HG02981 (cell line): Measurements from ENCODE around the gene SKAP2.

Source experiments
- ATAC-seq: cut with Tn5 transposase; IDR thresholded peaks from one replicate; pipeline ENCODE4 v1.9.1; 2021; ENCODE audit warnings: mild to moderate bottlenecking, moderate library complexity; ENCODE audit not compliant: unreplicated experiment

Gene SKAP2, protein sequence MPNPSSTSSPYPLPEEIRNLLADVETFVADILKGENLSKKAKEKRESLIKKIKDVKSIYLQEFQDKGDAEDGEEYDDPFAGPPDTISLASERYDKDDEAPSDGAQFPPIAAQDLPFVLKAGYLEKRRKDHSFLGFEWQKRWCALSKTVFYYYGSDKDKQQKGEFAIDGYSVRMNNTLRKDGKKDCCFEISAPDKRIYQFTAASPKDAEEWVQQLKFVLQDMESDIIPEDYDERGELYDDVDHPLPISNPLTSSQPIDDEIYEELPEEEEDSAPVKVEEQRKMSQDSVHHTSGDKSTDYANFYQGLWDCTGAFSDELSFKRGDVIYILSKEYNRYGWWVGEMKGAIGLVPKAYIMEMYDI

DNA sequence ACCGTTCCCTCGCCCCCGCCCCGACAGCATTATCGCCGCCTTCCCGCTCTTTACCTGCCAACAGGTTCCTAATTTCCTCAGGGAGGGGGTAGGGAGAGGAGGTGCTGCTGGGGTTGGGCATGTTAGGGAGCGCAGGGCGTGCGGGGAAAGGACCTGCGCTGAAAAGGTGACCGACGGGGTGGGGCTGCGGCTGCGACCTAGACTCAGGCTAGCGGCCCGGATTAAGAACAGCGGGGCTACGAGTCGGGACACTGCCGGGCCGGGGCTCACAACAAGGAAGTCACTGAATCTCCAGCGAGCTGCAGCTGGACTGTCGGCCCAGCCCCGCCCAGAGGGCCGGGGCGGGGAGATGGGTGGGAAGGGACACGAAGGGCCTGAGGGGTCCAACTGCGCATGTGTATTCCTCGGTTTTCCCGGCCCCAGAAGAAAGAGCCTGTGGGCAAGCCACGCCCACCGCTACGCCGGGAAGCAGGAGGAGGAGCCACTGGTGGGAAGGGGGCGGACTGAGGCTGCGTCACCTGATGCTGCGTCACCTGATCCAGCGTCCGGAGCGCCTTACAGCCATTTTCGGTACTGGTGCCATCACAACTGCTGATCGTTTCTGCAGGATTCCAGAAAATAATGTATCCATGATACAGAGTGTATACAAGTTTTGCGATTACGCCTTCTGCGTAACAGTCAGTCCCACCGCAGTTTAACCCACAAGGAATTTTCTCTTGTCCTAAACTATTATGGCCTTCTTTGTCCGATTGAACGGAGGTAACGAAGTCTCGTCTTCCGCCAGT is at the start of gene SKAP2:
Gene SKAP2 (minus strand): TSS at position 282 of the 785 bp plus-strand sequence. CDS start 161 bp downstream, at position 121.
- ATAC-seq: peak; percentile 90

DNA sequence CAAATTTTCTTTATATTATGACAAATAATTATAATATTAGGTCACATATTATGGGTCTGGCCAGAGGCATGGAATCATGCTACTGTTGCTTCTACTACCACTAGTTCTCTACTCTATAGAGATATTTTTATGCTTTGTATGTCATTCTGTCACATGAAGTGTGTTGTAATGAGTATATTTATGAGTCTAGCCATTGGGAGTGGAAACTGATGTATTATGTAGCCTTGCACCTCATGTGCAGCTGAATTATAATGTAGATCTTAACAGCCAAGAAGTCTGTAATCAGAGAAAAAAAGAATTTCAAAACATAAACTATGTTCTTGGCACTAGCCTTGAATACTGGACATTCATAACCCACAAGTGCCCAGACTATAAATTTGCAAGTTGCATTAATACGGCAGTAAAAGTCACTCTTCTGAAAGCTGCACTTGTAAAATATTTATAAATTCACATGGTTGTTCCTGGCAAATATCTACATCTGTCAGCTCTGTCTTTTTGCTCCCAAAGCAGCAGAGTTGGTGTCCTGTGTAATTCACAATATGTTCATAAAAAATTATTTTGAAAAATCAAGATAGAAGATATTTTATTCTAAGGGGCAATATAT is 48.6 kb upstream of the SKAP2 start:
- no peak for ATAC-seq

DNA sequence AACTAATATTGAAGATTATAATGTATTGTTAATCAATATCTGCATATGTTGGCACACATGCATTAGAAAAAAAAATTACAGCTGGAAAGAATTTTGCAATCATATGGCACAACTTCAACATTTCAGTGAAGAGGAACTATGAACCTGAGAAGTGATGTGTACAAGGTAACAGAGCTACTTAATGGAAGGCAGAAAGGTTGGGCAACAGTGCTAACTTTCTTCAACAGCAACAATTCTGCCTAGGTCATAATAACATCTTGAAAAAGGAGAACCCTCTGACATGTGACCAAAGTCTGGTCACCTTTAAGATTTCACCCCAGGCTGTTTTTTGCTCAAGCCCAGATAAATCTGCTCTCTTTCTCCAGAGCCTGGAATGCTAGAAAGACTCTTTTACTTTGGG is 47.9 kb upstream of the SKAP2 start:
- no peak for ATAC-seq

DNA sequence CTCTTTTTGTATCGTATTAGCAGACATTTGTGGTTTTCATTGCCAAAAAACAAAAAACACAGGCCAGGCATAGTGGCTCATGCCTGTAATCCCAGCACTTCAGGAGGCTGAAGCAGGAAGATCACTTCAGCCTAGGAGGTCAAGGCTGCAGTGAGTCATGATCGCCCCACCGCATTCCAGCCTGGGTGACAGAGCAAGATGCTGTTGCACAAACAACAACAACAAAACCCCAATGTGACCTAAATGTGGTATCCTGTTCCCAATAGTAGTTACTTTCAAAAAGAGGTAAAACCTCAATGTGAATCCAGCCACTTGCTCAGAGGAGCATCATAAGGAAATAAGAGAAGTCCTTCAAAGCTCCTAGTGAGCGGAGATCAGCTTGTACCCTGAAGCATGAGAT is 45.8 kb upstream of the SKAP2 start:
- no peak for ATAC-seq

DNA sequence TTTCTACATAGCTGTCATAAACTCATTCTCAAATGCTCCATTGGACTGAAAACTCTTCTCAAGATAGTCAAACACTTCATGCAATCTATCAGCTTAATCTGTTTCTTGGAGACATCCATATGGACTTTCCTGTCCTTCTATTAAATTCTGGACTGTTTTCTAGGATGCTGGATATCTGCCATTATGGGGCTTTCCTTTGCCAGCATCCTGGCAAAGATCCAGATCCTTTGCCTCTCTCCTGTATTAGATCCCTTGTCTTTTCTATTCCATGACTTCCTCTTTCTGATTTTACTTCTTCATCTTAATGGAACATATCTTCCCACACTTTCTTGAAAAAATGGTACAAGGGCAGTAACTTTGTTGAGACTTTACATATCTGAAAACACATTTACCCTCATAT is 35.9 kb upstream of the SKAP2 start:
- no peak for ATAC-seq

DNA sequence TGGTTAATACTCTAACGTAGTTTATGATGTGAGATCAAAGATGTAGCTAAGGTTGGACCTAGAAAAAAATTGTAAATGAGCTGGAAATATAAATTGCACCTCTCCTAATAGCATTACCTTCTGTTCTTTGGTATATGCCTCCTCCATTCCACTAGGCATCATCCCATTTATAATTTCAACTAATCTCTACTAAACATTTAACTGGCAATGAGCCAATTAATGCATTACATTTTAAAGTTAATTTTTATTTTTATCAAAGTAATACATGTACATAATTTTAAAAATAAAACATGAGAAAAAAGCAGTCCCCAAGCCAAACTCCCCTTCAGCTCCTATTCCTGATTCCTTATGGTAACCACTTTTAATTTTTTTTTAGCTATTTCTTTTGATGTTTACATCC is 35.1 kb upstream of the SKAP2 start:
- ATAC-seq: no peak

DNA sequence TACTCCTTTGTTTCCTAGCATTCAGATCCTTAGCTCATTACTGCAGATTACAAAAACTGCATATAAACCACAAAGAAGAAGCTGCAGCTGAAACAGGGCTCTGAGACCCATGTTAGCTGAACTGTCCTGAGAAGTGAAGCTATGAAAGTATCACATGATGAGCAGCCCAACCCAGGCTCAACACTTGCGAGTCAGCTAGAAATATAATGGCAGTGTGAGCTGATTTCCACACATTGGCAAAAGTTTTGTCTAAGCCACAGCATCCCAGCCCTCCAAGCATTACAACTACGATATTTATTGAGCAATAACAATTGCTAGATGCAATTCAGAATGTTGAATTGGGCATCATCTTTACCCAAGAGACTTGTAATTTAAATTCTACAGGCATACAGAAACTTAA is 34.5 kb upstream of the SKAP2 start:
- ATAC-seq: no peak

DNA sequence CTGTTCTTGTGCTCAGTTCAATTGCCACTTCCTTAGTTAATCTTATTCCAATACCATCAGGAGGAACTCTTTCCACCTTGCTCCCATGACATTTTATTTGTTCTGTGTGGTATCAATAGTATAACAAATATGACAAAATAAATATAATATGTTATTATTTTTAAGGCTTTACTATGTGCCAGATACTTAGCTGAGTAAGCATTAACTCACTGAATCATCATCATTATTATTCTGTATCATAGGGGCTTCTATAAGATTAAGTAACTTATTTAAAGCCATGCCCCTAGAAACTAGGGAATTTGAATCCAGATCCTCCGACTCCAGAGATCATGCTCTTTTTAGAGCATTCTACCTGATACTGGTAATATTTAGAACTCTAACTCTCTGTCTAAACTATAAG is 33.5 kb upstream of the SKAP2 start:
- ATAC-seq: no peak

DNA sequence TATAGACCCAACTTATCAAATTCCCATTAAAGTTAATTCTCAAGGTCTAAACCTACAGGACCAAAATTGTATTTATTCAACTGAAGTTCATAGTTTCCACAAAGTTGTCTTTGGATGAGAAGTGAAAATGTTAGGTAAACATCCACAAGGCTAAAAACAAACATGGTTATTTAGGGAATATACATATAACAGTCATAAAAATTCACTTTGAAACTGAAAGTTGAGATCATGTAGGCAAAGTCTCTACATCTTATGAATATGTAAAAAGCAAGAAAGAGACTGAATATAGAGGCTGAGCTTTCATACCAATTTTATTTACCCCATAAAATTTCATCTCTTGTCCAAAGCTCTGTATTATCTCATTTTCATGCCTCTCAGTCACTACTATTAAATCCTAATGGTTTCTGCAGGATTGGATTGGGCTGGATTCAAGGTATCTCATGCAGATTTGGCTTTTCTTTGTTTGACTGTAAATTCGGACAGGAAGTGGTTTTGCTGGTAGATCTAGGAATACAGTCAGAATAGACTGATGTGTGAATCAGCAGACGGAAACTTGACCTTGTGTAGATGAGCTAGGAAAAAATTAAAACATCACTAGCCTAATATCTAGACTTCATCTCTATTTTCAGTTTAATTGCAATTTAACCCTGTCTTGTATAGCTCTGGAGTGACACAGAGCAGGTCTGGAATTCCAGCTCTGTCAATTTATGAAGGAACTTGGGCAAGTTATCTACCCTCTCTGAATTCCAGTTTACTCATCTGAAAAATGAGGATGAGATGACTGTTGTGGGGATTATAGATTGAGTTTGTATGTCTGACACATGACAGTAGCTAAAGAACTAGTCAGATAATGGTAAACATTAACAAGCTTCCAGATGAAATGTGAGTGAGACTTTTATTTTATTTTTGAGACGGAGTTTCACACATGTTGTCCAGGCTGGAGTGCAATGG is 27.3 kb upstream of the SKAP2 start:
- ATAC-seq: peak; percentile 60

DNA sequence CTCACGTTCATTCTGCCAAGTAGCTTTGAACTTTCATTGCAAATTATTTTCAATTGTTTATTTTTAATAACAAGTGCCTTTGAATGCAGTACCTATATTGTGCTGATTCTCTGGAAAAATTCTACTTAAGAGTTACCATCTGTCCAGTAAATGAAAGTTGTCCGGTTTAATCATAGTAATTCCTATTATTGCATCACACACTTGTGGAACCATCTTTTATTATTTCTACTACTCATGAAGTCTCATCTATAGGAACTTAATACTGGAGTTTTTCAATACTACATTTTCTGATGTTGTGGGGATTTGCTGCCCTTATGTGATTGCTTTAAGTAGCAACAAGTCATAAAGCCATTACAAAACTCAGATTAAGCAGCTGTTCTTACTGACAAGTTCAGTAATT is 16.5 kb upstream of the SKAP2 start:
- ATAC-seq: no peak

DNA sequence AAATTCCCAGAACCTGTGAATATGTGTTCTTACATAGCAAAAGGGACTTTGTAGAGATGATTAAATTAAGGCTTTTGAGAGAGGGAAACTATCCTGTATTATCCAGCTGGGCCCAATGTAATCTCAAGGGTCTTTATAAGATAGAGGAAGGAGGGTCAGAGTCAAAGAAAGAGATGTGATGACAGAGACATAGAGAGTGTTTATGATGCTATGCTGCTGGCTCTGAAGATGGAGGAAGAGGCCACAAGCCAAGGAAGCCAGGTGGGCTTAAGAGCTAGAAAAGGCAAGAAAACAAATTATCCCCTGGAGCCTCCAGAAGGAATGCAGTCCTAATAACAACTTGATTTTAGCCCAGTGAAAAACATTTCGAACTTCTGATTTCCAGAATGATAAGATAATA is 15.3 kb upstream of the SKAP2 start:
- ATAC-seq: no peak

DNA sequence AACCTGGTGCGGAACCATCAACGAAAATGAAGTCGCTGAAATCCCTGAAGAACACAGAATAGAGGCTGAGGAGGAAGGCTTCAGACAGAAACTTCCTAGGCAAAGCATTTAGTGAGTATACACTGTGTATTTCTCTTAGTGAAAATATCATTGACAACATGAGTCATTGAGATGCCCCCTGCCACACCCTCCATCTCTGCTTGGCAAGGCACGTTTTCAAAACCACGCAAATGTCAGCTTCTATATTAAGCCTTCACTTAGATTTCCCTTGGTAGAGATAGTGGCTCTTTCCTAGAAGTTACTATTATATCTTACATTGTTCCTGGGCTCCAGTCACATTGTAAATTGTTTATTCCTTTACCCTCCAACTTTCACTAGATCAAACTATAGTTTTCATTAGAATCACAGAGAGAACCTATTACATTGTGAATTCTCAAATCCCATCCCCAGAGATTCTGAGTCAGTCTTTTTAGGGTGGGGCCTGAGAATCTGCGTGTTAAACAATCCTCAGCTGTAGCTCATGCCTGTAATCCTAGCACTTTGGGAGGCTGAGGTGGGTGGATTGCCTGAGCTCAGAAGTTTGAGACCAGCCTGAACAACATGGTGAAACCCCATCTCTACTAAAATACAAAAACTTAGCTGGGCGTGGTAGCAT is 4.6 kb upstream of the SKAP2 start:
- ATAC-seq: no peak

DNA sequence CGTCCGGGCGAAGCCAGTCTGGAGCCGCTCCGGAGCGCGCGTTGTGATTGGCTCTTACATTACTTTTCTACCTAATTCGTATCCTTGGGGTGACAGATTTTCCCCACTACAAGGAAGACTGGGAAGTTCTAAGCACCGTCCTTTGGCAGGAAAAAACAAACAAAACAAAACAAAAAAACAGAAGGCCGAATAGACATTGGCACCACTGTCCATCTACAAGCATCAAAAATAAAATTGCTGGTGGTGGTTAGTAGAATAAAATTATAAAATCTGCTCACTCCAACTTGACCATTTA is 651 bp upstream of the SKAP2 start:
- ATAC-seq: peak; percentile 30

DNA sequence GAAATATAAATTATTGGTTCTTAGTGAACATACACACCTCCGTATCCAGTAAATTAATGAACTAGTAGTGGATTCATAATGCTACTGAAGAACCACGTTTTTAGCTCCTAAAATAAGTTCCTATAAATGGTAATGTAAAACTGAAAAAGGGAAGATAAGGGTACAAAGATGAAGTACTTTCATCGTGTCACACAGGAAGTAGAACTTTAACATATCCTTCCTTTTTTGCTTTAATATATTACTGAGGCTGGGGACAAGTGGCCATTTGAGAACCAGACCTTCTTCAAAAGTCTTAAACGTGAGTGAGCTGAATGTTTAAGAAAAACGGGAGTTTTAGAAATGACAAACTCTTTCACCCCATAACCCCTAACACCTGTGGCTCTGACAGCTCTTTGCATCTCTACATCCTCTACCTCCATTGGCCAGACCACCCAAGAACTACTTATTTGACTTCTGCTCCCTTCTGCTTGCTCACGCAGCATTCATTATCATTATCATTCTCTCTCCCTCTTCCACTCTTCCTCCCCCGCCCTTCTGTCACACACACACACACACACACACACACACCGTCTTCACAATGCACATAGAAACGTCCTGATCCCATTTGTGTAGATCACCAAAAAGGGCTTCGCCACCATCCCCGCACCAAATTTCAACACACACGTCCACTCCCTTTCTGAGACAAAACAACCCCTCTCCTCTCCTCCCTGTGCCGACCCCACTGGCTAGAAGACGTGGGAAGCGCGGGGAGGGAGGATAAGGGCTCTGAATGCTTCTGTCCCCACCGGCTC is 677 bp downstream of the SKAP2 start:
- ATAC-seq: peak; percentile 26

DNA sequence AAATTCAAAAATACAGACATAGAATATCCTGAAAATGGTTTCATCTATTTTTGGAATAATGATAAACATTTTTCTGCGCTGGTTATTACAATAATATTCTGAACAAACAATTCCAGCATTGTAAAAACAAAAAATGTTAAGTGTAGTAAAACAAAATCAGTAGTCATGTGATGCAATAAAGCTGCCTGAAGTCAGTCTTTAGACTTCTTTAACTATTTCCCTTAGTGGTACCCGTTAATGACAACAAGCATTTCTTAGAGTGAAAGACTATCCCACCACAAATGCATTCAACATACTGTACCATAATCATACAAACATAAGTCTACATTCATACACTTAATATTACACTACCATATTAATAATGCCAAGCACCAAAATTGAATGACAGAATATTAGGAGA is 1.6 kb downstream of the SKAP2 start:
- no peak for ATAC-seq

DNA sequence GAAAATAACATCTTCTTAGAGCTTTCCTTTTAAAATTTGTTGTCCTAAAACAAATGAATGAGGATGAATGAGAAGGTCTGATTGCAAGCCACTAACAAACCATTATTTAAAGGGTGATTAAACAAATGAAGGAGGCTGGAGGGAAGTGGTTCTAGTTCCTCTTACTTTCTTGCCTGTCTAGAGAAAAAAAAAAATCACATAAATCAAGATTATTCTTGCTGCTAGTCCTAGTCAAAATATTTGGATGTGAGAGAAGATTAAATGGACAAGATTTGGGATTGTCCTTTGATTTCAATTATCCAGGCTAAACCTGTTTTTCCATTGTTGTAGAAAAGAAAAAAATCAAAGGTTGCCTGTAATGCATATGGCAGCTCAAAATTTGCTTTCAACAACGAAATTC is 3.3 kb downstream of the SKAP2 start:
- ATAC-seq: no peak

DNA sequence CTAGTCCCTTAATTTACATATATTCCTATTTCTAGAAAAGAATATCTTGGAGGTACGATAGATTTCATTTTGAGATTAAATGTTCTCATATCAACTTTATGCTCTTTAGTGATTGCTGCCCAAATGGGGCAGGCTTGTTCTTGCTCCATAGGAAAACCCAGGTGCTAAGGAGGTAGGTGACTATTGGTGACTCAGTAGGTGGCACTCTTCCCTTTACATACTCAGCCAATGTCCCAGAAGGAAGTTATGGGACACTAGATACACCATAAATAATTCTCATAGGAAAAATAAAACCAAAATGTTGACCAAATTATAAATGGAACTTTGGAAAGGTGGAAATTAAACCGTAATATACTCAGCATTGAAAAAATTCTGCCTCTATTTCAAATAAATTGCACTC is 4.0 kb downstream of the SKAP2 start:
- no peak for ATAC-seq

DNA sequence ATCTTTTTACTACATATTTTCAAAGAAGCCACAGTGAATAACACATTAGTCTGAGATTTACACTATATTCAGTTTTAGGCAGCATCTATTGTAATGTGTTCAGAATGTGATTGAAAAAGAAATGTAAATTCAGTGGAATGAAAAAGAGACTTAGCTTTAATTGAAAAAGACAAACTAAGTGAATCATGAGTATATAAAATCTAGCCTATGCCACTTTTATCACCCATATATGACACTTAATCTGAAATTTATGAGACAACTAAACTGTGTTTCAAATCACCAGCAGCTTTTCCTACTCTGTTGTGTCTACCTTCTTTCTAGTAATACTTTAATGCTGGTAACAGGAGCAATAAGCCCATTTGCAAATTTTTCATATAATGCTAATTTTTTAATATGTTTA is 4.7 kb downstream of the SKAP2 start:
- no peak for ATAC-seq

DNA sequence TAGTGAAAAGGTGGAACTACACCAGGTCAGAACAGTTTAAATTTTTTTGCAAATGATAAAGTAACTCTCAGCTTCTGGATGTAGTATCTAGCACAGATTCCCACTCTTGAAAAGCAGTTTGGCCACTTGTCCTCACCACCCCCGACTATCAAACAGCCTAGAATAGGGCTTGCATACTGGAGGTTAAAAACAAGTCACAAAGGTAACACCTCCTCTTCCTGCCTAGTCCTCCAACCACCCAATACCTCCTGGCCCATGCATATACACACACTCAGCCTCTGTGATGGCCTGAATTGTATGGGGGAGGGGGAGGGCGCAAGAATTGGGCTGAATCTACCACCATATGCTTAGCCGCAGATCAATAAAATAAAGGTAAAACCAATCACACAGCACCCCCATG is 5.7 kb downstream of the SKAP2 start:
- ATAC-seq: no peak

DNA sequence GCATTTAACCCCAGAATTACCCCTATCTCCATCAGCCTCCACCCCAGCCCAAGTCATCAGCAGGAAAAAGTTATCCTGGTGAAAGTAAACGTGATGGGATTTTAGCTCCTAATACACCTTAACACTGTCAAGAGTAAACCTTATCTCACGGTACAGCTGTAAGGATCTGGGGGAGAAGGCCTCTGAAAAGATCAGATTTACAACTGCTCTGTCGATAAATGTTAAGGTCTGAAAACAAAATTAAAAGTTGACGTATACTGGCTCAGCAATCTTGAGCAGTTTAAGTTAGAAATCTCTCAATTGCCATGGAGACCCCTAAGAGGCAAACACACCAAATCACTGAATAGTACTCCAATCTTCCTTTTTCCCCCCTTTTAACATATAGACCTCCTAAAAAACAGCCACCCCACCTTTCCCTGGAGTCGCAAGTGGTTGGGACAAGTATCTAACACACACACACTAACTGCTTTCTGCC is 6.1 kb downstream of the SKAP2 start:
- ATAC-seq: no peak
